Measurements from ENCODE around the gene TRMT10C.

Gene TRMT10C

GRCh38 chr3:101532783-101533602 lies 28.7 kb upstream of the TRMT10C start:
- Histone ChIP-seq H3F3A (ENCODE audit: insufficient read depth, low read length) (no peaks in the 10 kb centered on the region), H3K9ac (ENCODE audit: low read length) (no peak overlapping the region), H3K27me3 (ENCODE audit: insufficient read depth, low read length) (no peaks in the 10 kb centered on the region; the same call in 1 of the 2 replicates), H3K27ac (ENCODE audit: low read depth, low read length, poor library complexity, severe bottlenecking) (no peak overlapping the region), H2AFZ (ENCODE audit: low read length) (no peak overlapping the region), H3K79me2 (ENCODE audit: insufficient read depth, low read length) (no peaks in the 10 kb centered on the region), H4K20me1 (ENCODE audit: insufficient read depth, low read length) (no peaks in the 10 kb centered on the region), H3K4me3 (ENCODE audit: low read depth, low read length, poor library complexity, severe bottlenecking) (no peak overlapping the region), H3K4me1 (ENCODE audit: insufficient read depth, low read length, severe bottlenecking) (no peaks in the 10 kb centered on the region), H3K36me3 (ENCODE audit: insufficient read depth, low read length) (no peaks in the 10 kb centered on the region), H3K4me2 (ENCODE audit: low read length) (no peak overlapping the region), H3K9me3 (ENCODE audit: low read length) (peaks cover 11% of the 10 kb centered on the region), H3K9me2 (ENCODE audit: low read depth, low read length) (no peaks in the 10 kb centered on the region)
- TF ChIP-seq CTCF (IDR thresholded peaks at IDR 0.05; ENCODE audit: low read length) (no peak), EZH2 (IDR thresholded peaks at IDR 0.05; ENCODE audit: borderline replicate concordance, low read length) (no peak)

GRCh38 chr3:101533603-101533968 lies 28.1 kb upstream of the TRMT10C start:
- Histone ChIP-seq H3K4me3 (ENCODE audit: low read depth, low read length, poor library complexity, severe bottlenecking) (no peak overlapping the region), H3K79me2 (ENCODE audit: insufficient read depth, low read length) (no peaks in the 10 kb centered on the region), H3K9me3 (ENCODE audit: low read length) (peaks cover 11% of the 10 kb centered on the region), H3K9ac (ENCODE audit: low read length) (no peak overlapping the region), H3K27me3 (ENCODE audit: insufficient read depth, low read length) (no peaks in the 10 kb centered on the region; the same call in 1 of the 2 replicates), H3K4me2 (ENCODE audit: low read length) (no peak overlapping the region), H3K36me3 (ENCODE audit: insufficient read depth, low read length) (no peaks in the 10 kb centered on the region), H3K9me2 (ENCODE audit: low read depth, low read length) (no peaks in the 10 kb centered on the region), H4K20me1 (ENCODE audit: insufficient read depth, low read length) (no peaks in the 10 kb centered on the region), H3F3A (ENCODE audit: insufficient read depth, low read length) (no peaks in the 10 kb centered on the region), H2AFZ (ENCODE audit: low read length) (no peak overlapping the region), H3K27ac (ENCODE audit: low read depth, low read length, poor library complexity, severe bottlenecking) (no peak overlapping the region), H3K4me1 (ENCODE audit: insufficient read depth, low read length, severe bottlenecking) (no peaks in the 10 kb centered on the region)
- TF ChIP-seq CTCF (IDR thresholded peaks at IDR 0.05; ENCODE audit: low read length) (no peak), EZH2 (IDR thresholded peaks at IDR 0.05; ENCODE audit: borderline replicate concordance, low read length) (no peak)

- Histone ChIP-seq H3K4me1 (ENCODE audit: insufficient read depth, low read length, severe bottlenecking) (no peaks in the 10 kb centered on the region), H3K9me3 (ENCODE audit: low read length) (peaks cover 3% of the 10 kb centered on the region), H3K27ac (ENCODE audit: low read depth, low read length, poor library complexity, severe bottlenecking) (no peak overlapping the region), H3F3A (ENCODE audit: insufficient read depth, low read length) (no peaks in the 10 kb centered on the region), H3K79me2 (ENCODE audit: insufficient read depth, low read length) (no peaks in the 10 kb centered on the region), H3K4me3 (ENCODE audit: low read depth, low read length, poor library complexity, severe bottlenecking) (no peak overlapping the region), H3K9me2 (ENCODE audit: low read depth, low read length) (no peaks in the 10 kb centered on the region), H3K4me2 (ENCODE audit: low read length) (no peak overlapping the region), H3K9ac (ENCODE audit: low read length) (no peak overlapping the region), H3K36me3 (ENCODE audit: insufficient read depth, low read length) (no peaks in the 10 kb centered on the region), H2AFZ (ENCODE audit: low read length) (no peak overlapping the region), H4K20me1 (ENCODE audit: insufficient read depth, low read length) (no peaks in the 10 kb centered on the region), H3K27me3 (ENCODE audit: insufficient read depth, low read length) (no peaks in the 10 kb centered on the region; the same call in 1 of the 2 replicates)
- TF ChIP-seq CTCF (IDR thresholded peaks at IDR 0.05; ENCODE audit: low read length) (no peak), EZH2 (IDR thresholded peaks at IDR 0.05; ENCODE audit: borderline replicate concordance, low read length) (no peak)
Measured at GRCh38 chr3:101535221-101535620, 26.4 kb upstream of the TRMT10C start.
